Cardiac fibroblast (primary cell): ENCODE measurements around the gene HS6ST3.

Source experiments
- DNase-seq, 2 donors: peaks; one replicate each; pipeline versions ENCODE4 v3.0.0 to v3.0.0-alpha.2; 2010; ENCODE audit warnings: low read depth in 2 of 2
- H3K4me3 ChIP-seq, 2 donors: replicated peaks in 1 of 2; 1 replicate in 1 of 2; 2 replicates in 1 of 2; pipeline ENCODE4 v1.5.1; 2011; ENCODE audit warnings: low read depth in 2 of 2, low read length in 2 of 2, mild to moderate bottlenecking in 2 of 2, moderate library complexity in 1 of 2
- TF ChIP-seq, protein P1 (sequence below): IDR thresholded peaks from one replicate; pipeline ENCODE4 v1.5.1; 2011; ENCODE audit warnings: low read depth, mild to moderate bottlenecking, low read length, inconsistent platforms

The HS6ST3 gene

DNA sequence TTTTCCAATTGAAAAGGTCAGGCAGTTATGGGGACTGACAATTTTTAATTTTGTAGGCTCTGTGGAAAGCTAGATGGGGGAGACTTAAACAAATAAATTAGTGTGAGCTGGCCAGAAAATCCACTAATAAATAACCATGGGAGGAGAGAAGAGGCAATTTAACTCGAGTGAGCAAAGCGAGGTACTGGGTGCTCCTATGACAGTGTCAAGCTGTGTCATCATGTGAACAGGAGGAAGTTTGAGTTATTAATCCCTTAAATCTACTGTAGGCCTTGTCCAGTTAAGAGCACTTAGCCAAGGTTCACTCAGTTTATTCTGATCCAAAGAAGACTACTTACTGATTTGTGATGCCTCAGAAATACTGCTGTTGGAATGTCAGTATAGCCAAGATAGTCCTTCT is 781.6 kb downstream of the HS6ST3 start:
- TF ChIP-seq, protein P1, sequence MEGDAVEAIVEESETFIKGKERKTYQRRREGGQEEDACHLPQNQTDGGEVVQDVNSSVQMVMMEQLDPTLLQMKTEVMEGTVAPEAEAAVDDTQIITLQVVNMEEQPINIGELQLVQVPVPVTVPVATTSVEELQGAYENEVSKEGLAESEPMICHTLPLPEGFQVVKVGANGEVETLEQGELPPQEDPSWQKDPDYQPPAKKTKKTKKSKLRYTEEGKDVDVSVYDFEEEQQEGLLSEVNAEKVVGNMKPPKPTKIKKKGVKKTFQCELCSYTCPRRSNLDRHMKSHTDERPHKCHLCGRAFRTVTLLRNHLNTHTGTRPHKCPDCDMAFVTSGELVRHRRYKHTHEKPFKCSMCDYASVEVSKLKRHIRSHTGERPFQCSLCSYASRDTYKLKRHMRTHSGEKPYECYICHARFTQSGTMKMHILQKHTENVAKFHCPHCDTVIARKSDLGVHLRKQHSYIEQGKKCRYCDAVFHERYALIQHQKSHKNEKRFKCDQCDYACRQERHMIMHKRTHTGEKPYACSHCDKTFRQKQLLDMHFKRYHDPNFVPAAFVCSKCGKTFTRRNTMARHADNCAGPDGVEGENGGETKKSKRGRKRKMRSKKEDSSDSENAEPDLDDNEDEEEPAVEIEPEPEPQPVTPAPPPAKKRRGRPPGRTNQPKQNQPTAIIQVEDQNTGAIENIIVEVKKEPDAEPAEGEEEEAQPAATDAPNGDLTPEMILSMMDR: no peak
- H3K4me3 ChIP-seq: no peak overlapping the region
- no peak for DNase-seq

DNA sequence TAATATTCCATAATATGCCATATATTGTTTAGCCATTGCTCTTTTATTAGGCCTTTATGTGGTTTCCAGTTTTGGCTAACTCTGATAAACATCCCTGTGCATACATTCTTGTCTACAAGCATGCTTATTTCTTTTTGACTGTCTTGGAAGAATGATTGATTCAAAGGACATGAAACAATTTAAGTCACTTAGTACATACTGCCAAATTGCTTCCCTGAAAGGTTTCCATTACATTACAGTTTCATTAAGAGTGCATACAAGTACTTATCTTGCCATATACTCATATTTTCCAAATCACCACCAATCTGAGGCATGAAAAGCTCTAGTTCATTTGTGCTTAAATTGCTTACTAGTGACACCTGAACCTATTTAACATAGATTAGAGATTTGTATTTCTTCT is 790.5 kb downstream of the HS6ST3 start:
- no peak overlapping the region for H3K4me3 ChIP-seq
- no peak for DNase-seq
- TF ChIP-seq, protein P1: no peak
